Effector memory CD8-positive, alpha-beta T cell (primary cell): ENCODE measurements around the gene STAB1.
A peak's percentile ranks its signal among the peaks of the same experiment; 100 is the strongest.

Experiments used
- ATAC-seq: fragments of 150-1000 bp; cut with Tn5 transposase; replicated peaks from 2 replicates; pipeline ENCODE4 v1.10.0; 2021; ENCODE audit warnings: mild to moderate bottlenecking, moderate library complexity
- DNase-seq, 3 experiments: peaks; one replicate each; pipeline ENCODE4 v3.0.0; 2021
- H3K27ac Mint-ChIP-seq, 2 donors: one replicate each; pipeline ENCODE4 v1.8.0; 2022; ENCODE audit warnings: mild to moderate bottlenecking in 2 of 2, mixed read lengths in 2 of 2, moderate library complexity in 2 of 2
- H3K27me3 Mint-ChIP-seq, 2 donors: one replicate each; pipeline ENCODE4 v1.8.0; 2022; ENCODE audit warnings: mixed read lengths in 2 of 2
- H3K36me3 Mint-ChIP-seq: one replicate; pipeline ENCODE4 v1.8.0; 2022; ENCODE audit warnings: mild to moderate bottlenecking, moderate library complexity, mixed read lengths; ENCODE audit not compliant: insufficient read depth
- H3K4me1 Mint-ChIP-seq, 2 donors: one replicate each; pipeline ENCODE4 v1.8.0; 2022; ENCODE audit warnings: low read depth in 2 of 2, mixed read lengths in 2 of 2
- H3K4me3 Mint-ChIP-seq, 2 donors: one replicate each; pipeline ENCODE4 v1.8.0; 2022; ENCODE audit warnings: mild to moderate bottlenecking in 2 of 2, mixed read lengths in 2 of 2, moderate library complexity in 2 of 2
- H3K9me3 Mint-ChIP-seq, 2 donors: one replicate each; pipeline ENCODE4 v1.8.0; 2022; ENCODE audit warnings: mixed read lengths in 2 of 2

STAB1 gene

GRCh38 chr3:52454938-52455282 lies 40.2 kb upstream of the STAB1 start:
- peaks cover 27% of the 10 kb centered on the region for H3K36me3 Mint-ChIP-seq
- peaks cover 27 to 41% of the 10 kb centered on the region in 2 donors for H3K4me1 Mint-ChIP-seq
- H3K27ac Mint-ChIP-seq: peak overlapping the region; percentile 94 to 99
- peak overlapping the region; percentile 90 to 94 for H3K4me3 Mint-ChIP-seq
- DNase-seq (no peak), ATAC-seq (peak; percentile 23)
- H3K27me3 Mint-ChIP-seq: no peaks in the 10 kb centered on the region
- H3K9me3 Mint-ChIP-seq: no peaks in the 10 kb centered on the region

GRCh38 chr3:52455283-52456168 lies 39.6 kb upstream of the STAB1 start, which contains the start of gene NISCH:
Gene NISCH (plus strand): TSS chr3:52455604. CDS start chr3:52455642, 38 bp downstream.
- peak; percentile 91 for ATAC-seq
- peaks cover 33% of the 10 kb centered on the region for H3K36me3 Mint-ChIP-seq
- peak within 1 kb of the TSS; percentile 94 to 99 for H3K27ac Mint-ChIP-seq
- peaks cover 27 to 41% of the 10 kb centered on the region in 2 donors for H3K4me1 Mint-ChIP-seq
- H3K27me3 Mint-ChIP-seq: no peaks in the 10 kb centered on the region
- H3K4me3 Mint-ChIP-seq: peak within 1 kb of the TSS; percentile 90 to 94
- H3K9me3 Mint-ChIP-seq: no peaks in the 10 kb centered on the region
- peak; percentile 98 to 99 (median 98) for DNase-seq

- Mint-ChIP-seq H3K4me1 (peaks cover 27 to 44% of the 10 kb centered on the region in 2 donors), H3K9me3 (no peaks in the 10 kb centered on the region), H3K27ac (peak overlapping the region; percentile 94 to 99), H3K27me3 (no peaks in the 10 kb centered on the region), H3K4me3 (peak overlapping the region; percentile 90 to 94), H3K36me3 (peaks cover 41% of the 10 kb centered on the region)
- ATAC-seq (no peak), DNase-seq (no peak)
Observed at GRCh38 chr3:52456169-52456799, 38.9 kb upstream of the STAB1 start.

- H3K9me3 Mint-ChIP-seq: no peaks in the 10 kb centered on the region
- H3K36me3 Mint-ChIP-seq: peaks cover 45% of the 10 kb centered on the region
- H3K4me3 Mint-ChIP-seq: peak overlapping the region; percentile 90 to 94
- H3K27me3 Mint-ChIP-seq: no peaks in the 10 kb centered on the region
- H3K27ac Mint-ChIP-seq: peak overlapping the region; percentile 94 to 99
- peaks cover 27 to 44% of the 10 kb centered on the region in 2 donors for H3K4me1 Mint-ChIP-seq
- ATAC-seq (no peak), DNase-seq (no peak)
Observed at GRCh38 chr3:52456800-52457183, 38.3 kb upstream of the STAB1 start.

GRCh38 chr3:52458031-52458760 lies 36.9 kb upstream of the STAB1 start:
- DNase-seq (no peak), ATAC-seq (no peak)
- no peaks in the 10 kb centered on the region for H3K27me3 Mint-ChIP-seq
- H3K4me3 Mint-ChIP-seq: no peak overlapping the region
- H3K36me3 Mint-ChIP-seq: peaks cover 51% of the 10 kb centered on the region
- H3K9me3 Mint-ChIP-seq: no peaks in the 10 kb centered on the region
- peak overlapping the region in 1 of 2 donors; percentile 83 for H3K27ac Mint-ChIP-seq
- peaks cover 31 to 48% of the 10 kb centered on the region in 2 donors for H3K4me1 Mint-ChIP-seq

- Mint-ChIP-seq H3K27ac (peak overlapping the region; percentile 46 to 83), H3K27me3 (no peaks in the 10 kb centered on the region), H3K4me3 (no peak overlapping the region), H3K4me1 (peaks cover 27 to 51% of the 10 kb centered on the region in 2 donors), H3K36me3 (peaks cover 57% of the 10 kb centered on the region), H3K9me3 (no peaks in the 10 kb centered on the region)
- DNase-seq (no peak), ATAC-seq (peak; percentile 20)
Observed at GRCh38 chr3:52458770-52459545, 36.2 kb upstream of the STAB1 start.

- no peak for ATAC-seq
- Mint-ChIP-seq H3K4me1 (peaks cover 13 to 43% of the 10 kb centered on the region in 2 donors), H3K9me3 (no peaks in the 10 kb centered on the region), H3K4me3 (no peak overlapping the region), H3K27ac (no peak overlapping the region), H3K36me3 (peaks cover 59% of the 10 kb centered on the region), H3K27me3 (no peaks in the 10 kb centered on the region)
- DNase-seq: no peak
Observed at GRCh38 chr3:52461874-52462273, 33.3 kb upstream of the STAB1 start.

GRCh38 chr3:52463416-52463815 lies 31.7 kb upstream of the STAB1 start:
- no peak for DNase-seq
- Mint-ChIP-seq H3K27me3 (no peaks in the 10 kb centered on the region), H3K4me1 (peaks cover 6 to 30% of the 10 kb centered on the region in 2 donors), H3K9me3 (no peaks in the 10 kb centered on the region), H3K4me3 (peak overlapping the region in 1 of 2 donors; percentile 13), H3K36me3 (peaks cover 62% of the 10 kb centered on the region), H3K27ac (no peak overlapping the region)
- ATAC-seq: peak; percentile 70

GRCh38 chr3:52468336-52468735 lies 26.8 kb upstream of the STAB1 start:
- Mint-ChIP-seq H3K4me1 (peaks cover 1 to 18% of the 10 kb centered on the region in 2 donors), H3K27ac (peak overlapping the region in 1 of 2 donors; percentile 32), H3K27me3 (no peaks in the 10 kb centered on the region), H3K9me3 (no peaks in the 10 kb centered on the region), H3K36me3 (peaks cover 60% of the 10 kb centered on the region), H3K4me3 (no peak overlapping the region)
- DNase-seq (no peak), ATAC-seq (no peak)

GRCh38 chr3:52469001-52469400 lies 26.1 kb upstream of the STAB1 start:
- peaks cover 62% of the 10 kb centered on the region for H3K36me3 Mint-ChIP-seq
- no peaks in the 10 kb centered on the region for H3K27me3 Mint-ChIP-seq
- ATAC-seq (no peak), DNase-seq (no peak)
- H3K9me3 Mint-ChIP-seq: no peaks in the 10 kb centered on the region
- H3K27ac Mint-ChIP-seq: no peak overlapping the region
- H3K4me1 Mint-ChIP-seq: peaks cover 1 to 17% of the 10 kb centered on the region in 2 donors
- H3K4me3 Mint-ChIP-seq: no peak overlapping the region

- Mint-ChIP-seq H3K27me3 (no peaks in the 10 kb centered on the region), H3K36me3 (peaks cover 71% of the 10 kb centered on the region), H3K4me3 (no peak overlapping the region), H3K4me1 (peaks cover 0 to 12% of the 10 kb centered on the region in 2 donors), H3K27ac (no peak overlapping the region), H3K9me3 (no peaks in the 10 kb centered on the region)
- DNase-seq: no peak
- no peak for ATAC-seq
Observed at GRCh38 chr3:52470920-52471319, 24.2 kb upstream of the STAB1 start.

GRCh38 chr3:52471371-52472238 lies 23.5 kb upstream of the STAB1 start:
- H3K9me3 Mint-ChIP-seq: no peaks in the 10 kb centered on the region
- DNase-seq (no peak), ATAC-seq (no peak)
- no peak overlapping the region for H3K4me3 Mint-ChIP-seq
- H3K27ac Mint-ChIP-seq: peak overlapping the region in 1 of 2 donors; percentile 32
- no peaks in the 10 kb centered on the region for H3K27me3 Mint-ChIP-seq
- H3K36me3 Mint-ChIP-seq: peaks cover 69% of the 10 kb centered on the region
- peaks cover 0 to 11% of the 10 kb centered on the region in 2 donors for H3K4me1 Mint-ChIP-seq
